GM21447 (cell line): Measurements from ENCODE around the gene NPTXR.

Experiments used
- ATAC-seq: cut with Tn5 transposase; IDR thresholded peaks from one replicate; pipeline ENCODE4 v1.9.1; 2021; ENCODE audit not compliant: unreplicated experiment

Gene NPTXR

GRCh38 chr22:38799265-38800002 is 44.4 kb downstream of the NPTXR start:
- no peak for ATAC-seq

- no peak for ATAC-seq
These were observed 45.3 kb downstream of the NPTXR start for GRCh38 chr22:38798496-38798895.

GRCh38 chr22:38796262-38796957 is 47.4 kb downstream of the NPTXR start:
- no peak for ATAC-seq

GRCh38 chr22:38795569-38795968 is 48.3 kb downstream of the NPTXR start:
- ATAC-seq = no peak

GRCh38 chr22:38793721-38794466 is 49.9 kb downstream of the NPTXR start, which contains the start of gene DNAL4:
Gene DNAL4, minus strand, starts transcription at chr22:38794143. Its CDS starts 11,412 bp downstream, at chr22:38782731.
- ATAC-seq = peak; percentile 97

GRCh38 chr22:38793317-38793716 is 50.5 kb downstream of the NPTXR start:
- ATAC-seq = no peak

- ATAC-seq = no peak
These were observed 51.0 kb downstream of the NPTXR start for GRCh38 chr22:38792833-38793232.

- no peak for ATAC-seq
These were observed 54.2 kb downstream of the NPTXR start for GRCh38 chr22:38789606-38790005.

- no peak for ATAC-seq
These were observed 55.0 kb downstream of the NPTXR start for GRCh38 chr22:38788846-38789245.

GRCh38 chr22:38788021-38788816 is 55.6 kb downstream of the NPTXR start:
- no peak for ATAC-seq

- no peak for ATAC-seq
These were observed 57.2 kb downstream of the NPTXR start for GRCh38 chr22:38786631-38787030.

- ATAC-seq = no peak
These were observed 59.0 kb downstream of the NPTXR start for GRCh38 chr22:38784856-38785255.

- no peak for ATAC-seq
These were observed 59.8 kb downstream of the NPTXR start for GRCh38 chr22:38784035-38784434.

- no peak for ATAC-seq
These were observed 60.7 kb downstream of the NPTXR start for GRCh38 chr22:38783095-38783615.

- no peak for ATAC-seq
These were observed 61.3 kb downstream of the NPTXR start for GRCh38 chr22:38782402-38783094.

GRCh38 chr22:38781033-38781432 is 62.8 kb downstream of the NPTXR start:
- no peak for ATAC-seq

- ATAC-seq = no peak
These were observed 66.6 kb downstream of the NPTXR start for GRCh38 chr22:38777087-38777671.

GRCh38 chr22:38776086-38776485 is 67.7 kb downstream of the NPTXR start:
- no peak for ATAC-seq

- no peak for ATAC-seq
These were observed 68.2 kb downstream of the NPTXR start for GRCh38 chr22:38775656-38776055.
